ENCODE data around the gene AS3MT. TPM values are rescaled to one million over a fixed set of nuclear protein-coding genes. Genes with fewer than 3 reads are reported as not detected.
A peak's percentile ranks its signal among the peaks of the same experiment; 100 is the strongest.
"Not testable (repeated sequence)": the region's sequence is repeated elsewhere in the genome, so short reads cannot be mapped to it uniquely, and the experiment has no call there.

Gene AS3MT
- polyA plus RNA-seq, 4 donors = 21.0 to 25.3 (median 23.1) TPM

- DNase-seq (ENCODE audit: low read depth in 4 of 4, low spot score in 3 of 4) = not testable (repeated sequence)
Observed at GRCh38 chr10:102853237-102853636, 16.0 kb upstream of the AS3MT start.

GRCh38 chr10:102855731-102856436 is 13.4 kb upstream of the AS3MT start:
- not testable (repeated sequence) for DNase-seq (ENCODE audit: low read depth in 4 of 4, low spot score in 3 of 4)

- DNase-seq (ENCODE audit: low read depth in 4 of 4, low spot score in 3 of 4) = no peak
Observed at GRCh38 chr10:102856758-102857424, 12.4 kb upstream of the AS3MT start.

- DNase-seq (ENCODE audit: low read depth in 4 of 4, low spot score in 3 of 4) = no peak
Observed at GRCh38 chr10:102859911-102860310, 9.4 kb upstream of the AS3MT start.

- DNase-seq (ENCODE audit: low read depth in 4 of 4, low spot score in 3 of 4) = no peak
Observed at GRCh38 chr10:102863660-102864059, 5.6 kb upstream of the AS3MT start.

GRCh38 chr10:102865620-102866019 is 3.6 kb upstream of the AS3MT start:
- no peak for DNase-seq (ENCODE audit: low read depth in 4 of 4, low spot score in 3 of 4)

- DNase-seq (ENCODE audit: low read depth in 4 of 4, low spot score in 3 of 4) = peak in 1 of 4 donors; percentile 13
Observed at GRCh38 chr10:102868911-102869257, 386 bp upstream of the AS3MT start.

- DNase-seq (ENCODE audit: low read depth in 4 of 4, low spot score in 3 of 4) = no peak
Observed at GRCh38 chr10:102870221-102870620, 951 bp downstream of the AS3MT start.

- no peak for DNase-seq (ENCODE audit: low read depth in 4 of 4, low spot score in 3 of 4)
Observed at GRCh38 chr10:102872163-102872562, 2.9 kb downstream of the AS3MT start.

- no peak for DNase-seq (ENCODE audit: low read depth in 4 of 4, low spot score in 3 of 4)
Observed at GRCh38 chr10:102876747-102877153, 7.5 kb downstream of the AS3MT start.

- DNase-seq (ENCODE audit: low read depth in 4 of 4, low spot score in 3 of 4) = no peak
Observed at GRCh38 chr10:102878629-102879028, 9.4 kb downstream of the AS3MT start.

- DNase-seq (ENCODE audit: low read depth in 4 of 4, low spot score in 3 of 4) = no peak
Observed at GRCh38 chr10:102880256-102880655, 11.0 kb downstream of the AS3MT start.

- DNase-seq (ENCODE audit: low read depth in 4 of 4, low spot score in 3 of 4) = no peak
Observed at GRCh38 chr10:102888048-102888447, 18.8 kb downstream of the AS3MT start.

GRCh38 chr10:102894466-102895213 is 25.4 kb downstream of the AS3MT start:
- DNase-seq (ENCODE audit: low read depth in 4 of 4, low spot score in 3 of 4) = no peak

GRCh38 chr10:102900006-102900405 is 30.7 kb downstream of the AS3MT start:
- no peak for DNase-seq (ENCODE audit: low read depth in 4 of 4, low spot score in 3 of 4)

GRCh38 chr10:102904346-102904745 is 35.1 kb downstream of the AS3MT start:
- no peak for DNase-seq (ENCODE audit: low read depth in 4 of 4, low spot score in 3 of 4)

GRCh38 chr10:102906507-102906906 is 37.2 kb downstream of the AS3MT start:
- DNase-seq (ENCODE audit: low read depth in 4 of 4, low spot score in 3 of 4) = no peak

- no peak for DNase-seq (ENCODE audit: low read depth in 4 of 4, low spot score in 3 of 4)
Observed at GRCh38 chr10:102914781-102915180, 45.5 kb downstream of the AS3MT start.

GRCh38 chr10:102916173-102916572 is 46.9 kb downstream of the AS3MT start:
- no peak for DNase-seq (ENCODE audit: low read depth in 4 of 4, low spot score in 3 of 4)

GRCh38 chr10:102917314-102917961 is 48.2 kb downstream of the AS3MT start:
- DNase-seq (ENCODE audit: low read depth in 4 of 4, low spot score in 3 of 4) = peak in 3 of 4 donors; percentile 43 to 71 (median 47)
